MM.1S (cell line): Measurements from ENCODE around the gene OR10C1.
"Not testable (repeated sequence)": the region's sequence is repeated elsewhere in the genome, so short reads cannot be mapped to it uniquely, and the experiment has no call there.

Experiments used
- DNase-seq: peaks from one replicate; pipeline ENCODE4 v3.0.0-alpha.2; 2015
- H2AFZ ChIP-seq: fragments of 300-600 bp; sonication (generic); 2 replicates; pipeline ENCODE4 v1.6.0; 2016; ENCODE audit warnings: antibody characterized with exemption, low read length
- H3F3A ChIP-seq: fragments of 300-600 bp; sonication (generic); 2 replicates; pipeline ENCODE4 v1.6.1; 2016; ENCODE audit warnings: mild to moderate bottlenecking, antibody characterized with exemption, low read length, moderate library complexity, mixed read lengths; ENCODE audit not compliant: insufficient read depth
- H3K27ac ChIP-seq: fragments of 300-600 bp; sonication (generic); 2 replicates; pipeline ENCODE4 v1.5.1; 2016; ENCODE audit warnings: mild to moderate bottlenecking, low read length
- H3K27me3 ChIP-seq: fragments of 300-600 bp; sonication (generic); replicated peaks from 2 replicates; pipeline ENCODE4 v1.6.0; 2016; ENCODE audit warnings: low read length; ENCODE audit not compliant: insufficient read depth
- H3K36me3 ChIP-seq: fragments of 300-600 bp; sonication (generic); replicated peaks from 2 replicates; pipeline ENCODE4 v1.6.1; 2016; ENCODE audit warnings: mild to moderate bottlenecking, low read length, mixed read lengths; ENCODE audit not compliant: insufficient read depth
- H3K4me1 ChIP-seq: fragments of 300-600 bp; sonication (generic); 2 replicates; pipeline ENCODE4 v1.6.1; 2016; ENCODE audit warnings: low read length, mixed read lengths
- H3K4me2 ChIP-seq: fragments of 300-600 bp; sonication (generic); 2 replicates; pipeline ENCODE4 v1.6.0; 2016; ENCODE audit warnings: low read depth, low read length
- H3K4me3 ChIP-seq: fragments of 300-600 bp; sonication (generic); 2 replicates; pipeline ENCODE4 v1.5.1; 2016; ENCODE audit warnings: low read length, mixed read lengths
- H3K79me2 ChIP-seq: fragments of 300-600 bp; sonication (generic); 2 replicates; pipeline ENCODE4 v1.6.1; 2016; ENCODE audit warnings: mixed run types, low read length, mixed read lengths
- H3K9ac ChIP-seq: fragments of 300-600 bp; sonication (generic); 2 replicates; pipeline ENCODE4 v1.6.1; 2016; ENCODE audit warnings: low read length, mixed read lengths
- H3K9me2 ChIP-seq: fragments of 300-600 bp; sonication (generic); replicated peaks from 2 replicates; pipeline ENCODE4 v1.6.1; 2016; ENCODE audit warnings: mild to moderate bottlenecking, low read length, mixed read lengths; ENCODE audit not compliant: insufficient read depth
- H3K9me3 ChIP-seq: fragments of 300-600 bp; sonication (generic); replicated peaks from 2 replicates; pipeline ENCODE4 v1.6.1; 2016; ENCODE audit warnings: mild to moderate bottlenecking, low read length, mixed read lengths; ENCODE audit not compliant: insufficient read depth
- H4K20me1 ChIP-seq: fragments of 300-600 bp; sonication (generic); 2 replicates; pipeline ENCODE4 v1.6.1; 2016; ENCODE audit warnings: mild to moderate bottlenecking, low read length, moderate library complexity, mixed read lengths; ENCODE audit not compliant: insufficient read depth
- EZH2 ChIP-seq: fragments of 300-600 bp; sonication (generic); optimal IDR thresholded peaks from 2 replicates; pipeline ENCODE3; 2017; ENCODE audit warnings: low read depth, mild to moderate bottlenecking, antibody characterized with exemption, low read length, mixed read lengths
- EZH2phosphoT487 ChIP-seq: fragments of 300-600 bp; sonication (generic); IDR thresholded peaks from 2 replicates; pipeline ENCODE4 v1.6.1; 2018; ENCODE audit warnings: antibody characterized with exemption, low read length
- TF ChIP-seq, protein P1 (sequence below): fragments of 300-600 bp; sonication (generic); IDR thresholded peaks from 2 replicates; pipeline ENCODE4 v1.5.1; 2016; ENCODE audit warnings: antibody characterized with exemption, low read length, mixed read lengths

The OR10C1 gene

DNA sequence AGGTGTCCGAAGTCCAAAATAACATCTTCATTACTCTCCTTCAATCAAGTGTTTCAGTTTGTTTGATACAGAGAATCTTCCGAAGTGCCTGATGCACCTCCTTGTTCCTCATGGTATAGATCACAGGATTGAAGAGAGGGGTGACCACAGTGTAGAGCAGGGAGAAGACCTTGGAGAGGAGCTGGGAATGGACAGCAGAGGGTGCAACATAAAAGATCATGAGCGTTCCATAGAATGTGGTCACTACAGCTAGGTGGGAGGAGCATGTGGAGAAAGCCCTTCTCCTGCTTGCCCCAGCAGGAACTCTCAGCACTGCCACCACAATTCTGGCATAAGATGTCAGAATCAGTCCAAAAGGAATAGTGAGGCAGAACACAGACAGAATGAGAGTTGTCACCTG lies 12.5 kb upstream of the OR10C1 start:
- Histone ChIP-seq H2AFZ (no peak overlapping the region), H3K79me2 (no peaks in the 10 kb centered on the region), H3K27me3 (no peaks in the 10 kb centered on the region)

DNA sequence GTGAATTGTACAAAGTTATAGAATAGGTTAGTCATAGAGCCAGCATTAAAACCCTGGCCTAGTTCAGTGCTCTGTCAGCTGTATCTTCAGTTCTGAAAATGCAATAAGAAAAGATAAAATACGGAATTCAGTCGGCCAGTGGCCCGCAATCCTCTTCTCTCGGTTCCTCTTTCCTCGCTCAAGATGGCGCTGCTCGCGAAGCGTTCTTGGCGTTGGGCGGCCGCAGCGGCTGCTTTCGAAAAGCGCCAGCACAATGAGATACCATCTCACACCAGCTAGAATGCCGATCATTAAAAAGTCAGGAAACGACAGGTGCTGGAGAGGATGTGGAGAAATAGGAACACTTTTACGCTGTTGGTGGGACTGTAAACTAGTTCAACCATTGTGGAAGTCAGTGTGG lies 2.4 kb upstream of the OR10C1 start:
- not testable (repeated sequence) for H3K36me3 ChIP-seq, H3K79me2 ChIP-seq, H3K27me3 ChIP-seq, H3F3A ChIP-seq, H3K9me3 ChIP-seq, H4K20me1 ChIP-seq, H3K4me1 ChIP-seq, H3K4me3 ChIP-seq, H3K9me2 ChIP-seq, H3K27ac ChIP-seq, H2AFZ ChIP-seq, DNase-seq, H3K9ac ChIP-seq, H3K4me2 ChIP-seq

More for the DNA sequence above, 12.5 kb upstream of the OR10C1 start:
- Histone ChIP-seq H3K36me3 (no peaks in the 10 kb centered on the region), H3K27ac (no peak overlapping the region), H3K9ac (no peak overlapping the region), H3F3A (no peaks in the 10 kb centered on the region), H3K4me2 (no peak overlapping the region), H3K9me2 (no peaks in the 10 kb centered on the region), H4K20me1 (no peaks in the 10 kb centered on the region), H3K4me3 (no peak overlapping the region), H3K9me3 (no peaks in the 10 kb centered on the region), H3K4me1 (no peaks in the 10 kb centered on the region)
- DNase-seq, result no peak
- TF ChIP-seq EZH2phosphoT487 (no peak), EZH2 (no peak)
- TF ChIP-seq, protein P1, sequence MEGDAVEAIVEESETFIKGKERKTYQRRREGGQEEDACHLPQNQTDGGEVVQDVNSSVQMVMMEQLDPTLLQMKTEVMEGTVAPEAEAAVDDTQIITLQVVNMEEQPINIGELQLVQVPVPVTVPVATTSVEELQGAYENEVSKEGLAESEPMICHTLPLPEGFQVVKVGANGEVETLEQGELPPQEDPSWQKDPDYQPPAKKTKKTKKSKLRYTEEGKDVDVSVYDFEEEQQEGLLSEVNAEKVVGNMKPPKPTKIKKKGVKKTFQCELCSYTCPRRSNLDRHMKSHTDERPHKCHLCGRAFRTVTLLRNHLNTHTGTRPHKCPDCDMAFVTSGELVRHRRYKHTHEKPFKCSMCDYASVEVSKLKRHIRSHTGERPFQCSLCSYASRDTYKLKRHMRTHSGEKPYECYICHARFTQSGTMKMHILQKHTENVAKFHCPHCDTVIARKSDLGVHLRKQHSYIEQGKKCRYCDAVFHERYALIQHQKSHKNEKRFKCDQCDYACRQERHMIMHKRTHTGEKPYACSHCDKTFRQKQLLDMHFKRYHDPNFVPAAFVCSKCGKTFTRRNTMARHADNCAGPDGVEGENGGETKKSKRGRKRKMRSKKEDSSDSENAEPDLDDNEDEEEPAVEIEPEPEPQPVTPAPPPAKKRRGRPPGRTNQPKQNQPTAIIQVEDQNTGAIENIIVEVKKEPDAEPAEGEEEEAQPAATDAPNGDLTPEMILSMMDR, result no peak

DNA sequence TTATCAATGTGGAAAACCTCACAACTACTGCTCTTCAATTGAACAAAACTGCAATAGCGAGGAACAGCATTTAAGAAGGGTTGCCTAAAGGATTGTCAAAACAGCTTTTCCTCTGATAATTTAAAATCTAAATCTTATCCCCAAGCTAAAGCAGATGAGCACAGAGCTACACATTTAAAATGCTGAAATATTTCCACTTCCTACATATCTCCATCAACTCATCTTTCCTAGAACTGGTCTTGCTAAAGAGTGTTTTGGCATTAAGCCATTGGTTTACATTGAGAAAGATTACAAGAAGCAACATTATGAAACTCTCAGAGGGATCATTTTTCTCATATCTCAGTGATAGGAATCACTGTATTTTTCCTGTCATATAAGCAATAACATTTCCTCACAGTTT lies 3.6 kb downstream of the OR10C1 start:
- TF ChIP-seq EZH2 (no peak), EZH2phosphoT487 (no peak)
- TF ChIP-seq, protein P1, result no peak
- Histone ChIP-seq H2AFZ (no peak overlapping the region), H3K36me3 (no peaks in the 10 kb centered on the region), H3K4me2 (no peak overlapping the region), H3K79me2 (no peaks in the 10 kb centered on the region), H3K4me1 (no peaks in the 10 kb centered on the region), H3K9me3 (no peaks in the 10 kb centered on the region), H3F3A (no peaks in the 10 kb centered on the region), H3K27ac (no peak overlapping the region), H3K9me2 (no peaks in the 10 kb centered on the region), H3K9ac (no peak overlapping the region), H4K20me1 (no peaks in the 10 kb centered on the region), H3K27me3 (no peaks in the 10 kb centered on the region), H3K4me3 (no peak overlapping the region)
- no peak for DNase-seq

DNA sequence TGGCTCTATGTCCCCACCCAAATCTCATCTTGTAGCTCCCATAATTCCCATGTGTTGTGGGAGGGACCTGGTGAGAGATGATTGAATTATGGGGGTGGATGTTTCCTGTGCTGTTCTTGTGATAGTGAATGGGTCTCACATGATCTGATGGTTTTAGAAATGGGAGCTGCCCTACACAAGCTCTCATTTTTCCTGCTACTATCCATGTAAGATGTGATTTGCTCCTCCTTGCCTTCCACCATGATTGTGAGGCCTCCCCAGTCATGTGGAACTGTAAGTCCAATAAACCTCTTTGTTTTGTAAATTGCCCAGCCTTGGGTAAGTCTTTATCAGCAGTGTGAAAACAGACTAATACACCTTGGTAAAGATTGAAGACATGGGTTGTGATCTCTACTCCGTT lies 4.9 kb downstream of the OR10C1 start:
- not testable (repeated sequence) for H3K4me1 ChIP-seq, H4K20me1 ChIP-seq, H3K4me2 ChIP-seq, H3K4me3 ChIP-seq, H3K9me3 ChIP-seq, H3K79me2 ChIP-seq, H3K9ac ChIP-seq, H3K36me3 ChIP-seq, H3F3A ChIP-seq, DNase-seq, H3K27ac ChIP-seq, H3K27me3 ChIP-seq, H3K9me2 ChIP-seq, H2AFZ ChIP-seq
